Fibroblast of lung (primary cell): Measurements from ENCODE around the gene MYH3.

ENCODE experiments used
- EZH2 ChIP-seq: IDR thresholded peaks from 2 replicates; pipeline ENCODE4 v1.5.1; 2012; ENCODE audit warnings: low read length, control low read depth, mild to moderate bottlenecking; ENCODE audit errors: missing control alignments
- TF ChIP-seq, protein P1 (sequence below), 2 donors: IDR thresholded peaks in 1 of 2; conservative IDR thresholded peaks in 1 of 2; 1 replicate in 1 of 2; 2 replicates in 1 of 2; pipeline ENCODE4 v1.5.1; 2011 to 2012; ENCODE audit warnings: low read length in 2 of 2, control low read depth in 1 of 2, inconsistent platforms in 1 of 2, low read depth in 1 of 2, mild to moderate bottlenecking in 1 of 2

GRCh38 chr17:10620823-10621222 lies 36.3 kb downstream of the MYH3 start:
- TF ChIP-seq, protein P1, sequence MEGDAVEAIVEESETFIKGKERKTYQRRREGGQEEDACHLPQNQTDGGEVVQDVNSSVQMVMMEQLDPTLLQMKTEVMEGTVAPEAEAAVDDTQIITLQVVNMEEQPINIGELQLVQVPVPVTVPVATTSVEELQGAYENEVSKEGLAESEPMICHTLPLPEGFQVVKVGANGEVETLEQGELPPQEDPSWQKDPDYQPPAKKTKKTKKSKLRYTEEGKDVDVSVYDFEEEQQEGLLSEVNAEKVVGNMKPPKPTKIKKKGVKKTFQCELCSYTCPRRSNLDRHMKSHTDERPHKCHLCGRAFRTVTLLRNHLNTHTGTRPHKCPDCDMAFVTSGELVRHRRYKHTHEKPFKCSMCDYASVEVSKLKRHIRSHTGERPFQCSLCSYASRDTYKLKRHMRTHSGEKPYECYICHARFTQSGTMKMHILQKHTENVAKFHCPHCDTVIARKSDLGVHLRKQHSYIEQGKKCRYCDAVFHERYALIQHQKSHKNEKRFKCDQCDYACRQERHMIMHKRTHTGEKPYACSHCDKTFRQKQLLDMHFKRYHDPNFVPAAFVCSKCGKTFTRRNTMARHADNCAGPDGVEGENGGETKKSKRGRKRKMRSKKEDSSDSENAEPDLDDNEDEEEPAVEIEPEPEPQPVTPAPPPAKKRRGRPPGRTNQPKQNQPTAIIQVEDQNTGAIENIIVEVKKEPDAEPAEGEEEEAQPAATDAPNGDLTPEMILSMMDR (conservative IDR thresholded peaks at IDR 0.05 in 1 of 2, IDR thresholded peaks at IDR 0.05 in 1 of 2; ENCODE audit: low read depth in 1 of 2, low read length in 2 of 2): no peak
- no peak for TF ChIP-seq EZH2
